Measurements from ENCODE around the gene HOXB2. TPM values are rescaled to one million over a fixed set of nuclear protein-coding genes. Genes with fewer than 3 reads are reported as not detected.

HOXB2 gene
- total RNA-seq, 1 donor from 2014 or later: 5.6 TPM

DNA sequence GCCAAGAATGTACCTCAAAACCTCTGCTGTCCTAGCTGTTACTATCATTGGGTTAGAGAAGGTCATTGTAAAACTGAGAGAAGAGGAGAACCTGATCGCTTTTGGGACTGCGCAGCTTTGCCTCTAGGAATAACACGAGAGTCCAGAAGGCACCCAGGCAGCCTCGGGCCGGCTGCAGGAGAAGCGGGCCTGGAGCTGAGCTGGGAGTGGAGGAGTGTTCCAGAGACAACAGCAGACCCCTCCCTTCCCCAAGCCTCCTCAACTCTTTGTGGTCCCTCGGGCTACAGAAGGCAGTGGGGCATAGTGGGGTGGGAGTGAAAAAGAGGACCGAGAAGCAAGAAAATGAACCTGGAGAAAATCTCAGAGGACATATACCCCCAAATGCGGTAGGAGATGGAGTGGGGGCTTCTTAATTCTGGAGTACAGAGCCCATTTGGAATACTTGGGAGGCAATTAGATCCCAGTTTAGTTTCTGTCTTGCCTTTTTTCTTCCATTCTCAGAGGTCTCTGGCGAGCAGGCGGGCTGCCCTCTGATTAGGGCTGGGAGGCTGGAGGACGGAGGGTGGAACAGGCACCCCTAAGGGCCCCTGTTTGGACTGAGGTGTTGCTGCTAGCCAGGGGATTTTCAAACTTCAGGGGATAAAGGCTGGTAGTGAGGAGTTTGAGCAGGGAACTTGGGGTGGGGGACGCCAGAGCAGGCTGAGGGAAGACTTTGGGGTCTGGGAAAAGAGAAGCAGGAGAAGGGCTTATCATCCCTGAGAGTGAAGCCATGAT is 13.3 kb upstream of the HOXB2 start:
- TF ChIP-seq, protein P1, sequence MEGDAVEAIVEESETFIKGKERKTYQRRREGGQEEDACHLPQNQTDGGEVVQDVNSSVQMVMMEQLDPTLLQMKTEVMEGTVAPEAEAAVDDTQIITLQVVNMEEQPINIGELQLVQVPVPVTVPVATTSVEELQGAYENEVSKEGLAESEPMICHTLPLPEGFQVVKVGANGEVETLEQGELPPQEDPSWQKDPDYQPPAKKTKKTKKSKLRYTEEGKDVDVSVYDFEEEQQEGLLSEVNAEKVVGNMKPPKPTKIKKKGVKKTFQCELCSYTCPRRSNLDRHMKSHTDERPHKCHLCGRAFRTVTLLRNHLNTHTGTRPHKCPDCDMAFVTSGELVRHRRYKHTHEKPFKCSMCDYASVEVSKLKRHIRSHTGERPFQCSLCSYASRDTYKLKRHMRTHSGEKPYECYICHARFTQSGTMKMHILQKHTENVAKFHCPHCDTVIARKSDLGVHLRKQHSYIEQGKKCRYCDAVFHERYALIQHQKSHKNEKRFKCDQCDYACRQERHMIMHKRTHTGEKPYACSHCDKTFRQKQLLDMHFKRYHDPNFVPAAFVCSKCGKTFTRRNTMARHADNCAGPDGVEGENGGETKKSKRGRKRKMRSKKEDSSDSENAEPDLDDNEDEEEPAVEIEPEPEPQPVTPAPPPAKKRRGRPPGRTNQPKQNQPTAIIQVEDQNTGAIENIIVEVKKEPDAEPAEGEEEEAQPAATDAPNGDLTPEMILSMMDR (IDR thresholded peaks at IDR 0.05): no peak
- ATAC-seq: no peak
- peak overlapping the region; percentile 36 for H3K4me3 ChIP-seq
- H3K4me1 ChIP-seq: peaks cover 23% of the 10 kb centered on the region
- intact Hi-C loops (cut with DNase I): no loop called here
- H3K27me3 ChIP-seq (ENCODE audit: low read depth): peaks cover 34% of the 10 kb centered on the region
- no peaks in the 10 kb centered on the region for H3K36me3 ChIP-seq
- DNase-seq: no peak
- H3K9me3 ChIP-seq: no peaks in the 10 kb centered on the region
- peak overlapping the region; percentile 60 for H3K27ac ChIP-seq

GRCh38 chr17:48556576-48557401 is 11.9 kb upstream of the HOXB2 start:
- Histone ChIP-seq H3K36me3 (no peaks in the 10 kb centered on the region), H3K27ac (peak overlapping the region; percentile 60), H3K4me1 (peaks cover 12% of the 10 kb centered on the region), H3K4me3 (peak overlapping the region; percentile 36), H3K27me3 (ENCODE audit: low read depth) (peaks cover 36% of the 10 kb centered on the region), H3K9me3 (no peaks in the 10 kb centered on the region)
- DNase-seq: no peak
- no peak for ATAC-seq
- TF ChIP-seq, protein P1 (IDR thresholded peaks at IDR 0.05): no peak
- intact Hi-C loops (cut with DNase I): no loop called here

DNA sequence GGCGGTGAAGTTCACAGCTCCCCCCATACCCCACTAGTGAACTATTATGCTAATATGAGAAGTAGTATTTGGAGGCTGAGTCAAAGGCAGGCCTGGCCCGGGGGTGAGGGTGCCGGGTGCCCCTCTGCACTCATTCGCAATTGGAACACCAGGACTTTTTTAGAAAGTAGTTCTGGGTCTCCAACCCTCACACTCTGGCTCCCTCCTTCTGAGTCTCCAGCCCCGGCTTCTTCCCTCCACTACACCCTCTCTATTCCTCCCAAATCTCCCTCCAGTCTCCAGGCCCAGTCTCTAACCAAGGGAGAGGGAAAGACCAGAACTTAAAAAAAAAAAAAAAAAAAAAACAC is 11.3 kb upstream of the HOXB2 start:
- intact Hi-C loops (cut with DNase I): no loop called here
- ATAC-seq (no peak), DNase-seq (no peak)
- H3K9me3 ChIP-seq: no peaks in the 10 kb centered on the region
- TF ChIP-seq, protein P1 (IDR thresholded peaks at IDR 0.05): no peak
- peaks cover 42% of the 10 kb centered on the region for H3K27me3 ChIP-seq (ENCODE audit: low read depth)
- peaks cover 6% of the 10 kb centered on the region for H3K4me1 ChIP-seq
- no peaks in the 10 kb centered on the region for H3K36me3 ChIP-seq
- H3K27ac ChIP-seq: peak overlapping the region; percentile 49
- peak overlapping the region; percentile 5 for H3K4me3 ChIP-seq

- ATAC-seq (no peak), DNase-seq (no peak)
- Histone ChIP-seq H3K4me1 (peaks cover 6% of the 10 kb centered on the region), H3K36me3 (no peaks in the 10 kb centered on the region), H3K4me3 (peak overlapping the region; percentile 43), H3K27me3 (ENCODE audit: low read depth) (peaks cover 48% of the 10 kb centered on the region), H3K27ac (peak overlapping the region; percentile 75), H3K9me3 (no peaks in the 10 kb centered on the region)
- TF ChIP-seq, protein P1 (IDR thresholded peaks at IDR 0.05): no peak
- intact Hi-C loops (cut with DNase I): no loop called here
Measured at GRCh38 chr17:48555258-48556228, 10.6 kb upstream of the HOXB2 start.

Measured in lower lobe of right lung (tissue), 2 donors.